Endothelial cell of umbilical vein (primary cell): Measurements from ENCODE around the gene HDAC7. TPM values are rescaled to one million over a fixed set of nuclear protein-coding genes. Genes with fewer than 3 reads are reported as not detected.

Experiments
- BruUV-seq: library from RNA; stranded (reverse); fragments of 400-500 nt; replicated peaks from 2 replicates; lab custom pipeline; 2021; lab: Mats Ljungman, UMichigan
- CTCF ChIA-PET: fragments of 300-600, 350-600 bp; sonication (Branson Sonifier 250); formaldehyde crosslinking; loops from one replicate; lab custom pipeline; 2021; ENCODE audit warnings: antibody characterized with exemption, inconsistent platforms; lab: Charles Lee
- POLR2A ChIA-PET: fragments of 300-600, 350-600 bp; sonication (Branson Sonifier 250); formaldehyde crosslinking; loops from one replicate; lab custom pipeline; 2021; ENCODE audit warnings: antibody characterized with exemption, inconsistent platforms; lab: Charles Lee
- DNase-seq: peaks from one replicate; pipeline ENCODE4 v3.0.0-alpha.2; 2011; ENCODE audit warnings: low read depth, low spot score
- FAIRE-seq: peaks from 2 replicates; lab custom pipeline; 2011; peaks lifted over from hg19 to GRCh38; lab: Jason Lieb, UNC
- H2AFZ ChIP-seq: 2 replicates; pipeline ENCODE4 v1.6.0; 2012; ENCODE audit warnings: low read depth, low read length, control low read depth, inconsistent platforms
- H3K27ac ChIP-seq: 2 replicates; pipeline ENCODE4 v1.5.1; 2011; ENCODE audit warnings: low read depth, mild to moderate bottlenecking, control low read depth, low read length, moderate library complexity; ENCODE audit not compliant: insufficient read depth
- H3K27me3 ChIP-seq, 2 experiments: 2 replicates each; pipeline versions ENCODE4 v1.6.0 to v1.6.1; 2011; ENCODE audit warnings: low read length in 2 of 2, mixed read lengths in 1 of 2; ENCODE audit not compliant: control insufficient read depth in 2 of 2, insufficient read depth in 2 of 2
- H3K36me3 ChIP-seq, 2 experiments: 2 replicates in 1 of 2; 3 replicates in 1 of 2; pipeline ENCODE4 v1.5.1; 2011; ENCODE audit warnings: low read length in 2 of 2, mild to moderate bottlenecking in 1 of 2, moderate library complexity in 1 of 2; ENCODE audit not compliant: control insufficient read depth in 2 of 2, insufficient read depth in 2 of 2; ENCODE audit errors: extremely low read depth in 1 of 2
- H3K4me1 ChIP-seq: 3 replicates; pipeline ENCODE4 v1.5.1; 2011; ENCODE audit warnings: mild to moderate bottlenecking, low read length; ENCODE audit not compliant: control insufficient read depth, insufficient read depth; ENCODE audit errors: extremely low read depth
- H3K4me2 ChIP-seq: 2 replicates; pipeline ENCODE4 v1.6.1; 2011; ENCODE audit warnings: low read length, control low read depth, mixed read lengths; ENCODE audit not compliant: insufficient read depth
- H3K4me3 ChIP-seq, 3 experiments: fragments of 200-600 bp in 1 of 3; sonication (generic), shearing (Covaris generic) in 1 of 3; replicated peaks in 1 of 3; 2 replicates each; pipeline ENCODE4 v1.5.1; 2011 to 2016; ENCODE audit warnings: control low read depth in 3 of 3, low read length in 3 of 3, mild to moderate bottlenecking in 2 of 3, inconsistent platforms in 1 of 3, low read depth in 1 of 3, moderate library complexity in 1 of 3; ENCODE audit not compliant: insufficient read depth in 1 of 3
- H3K79me2 ChIP-seq: 2 replicates; pipeline ENCODE4 v1.6.0; 2012; ENCODE audit warnings: low read length, inconsistent platforms; ENCODE audit not compliant: control insufficient read depth, insufficient read depth
- H3K9ac ChIP-seq: replicated peaks from 2 replicates; pipeline ENCODE3; 2011; ENCODE audit warnings: low read length, control low read depth; ENCODE audit not compliant: insufficient read depth; ENCODE audit errors: extremely low read depth
- H3K9me1 ChIP-seq: replicated peaks from 3 replicates; pipeline ENCODE4 v1.6.0; 2011; ENCODE audit warnings: mild to moderate bottlenecking, low read length; ENCODE audit not compliant: control insufficient read depth, insufficient read depth; ENCODE audit errors: extremely low read depth
- H3K9me3 ChIP-seq: replicated peaks from 2 replicates; pipeline ENCODE4 v1.5.1; 2012; ENCODE audit warnings: low read length, inconsistent platforms; ENCODE audit not compliant: control insufficient read depth, insufficient read depth
- H4K20me1 ChIP-seq: replicated peaks from 2 replicates; pipeline ENCODE3; 2011; ENCODE audit warnings: mild to moderate bottlenecking, low read length; ENCODE audit not compliant: control insufficient read depth, insufficient read depth; ENCODE audit errors: extremely low read depth
- CTCF ChIP-seq, 2 donors: IDR thresholded peaks; 1 replicate in 1 of 2; 2 replicates in 1 of 2; pipeline ENCODE4 v1.5.1; 2011; ENCODE audit warnings: low read length in 2 of 2, mild to moderate bottlenecking in 2 of 2, moderate library complexity in 2 of 2, control low read depth in 1 of 2, inconsistent platforms in 1 of 2, low read depth in 1 of 2; ENCODE audit not compliant: insufficient read depth in 1 of 2; ENCODE audit errors: extremely low read depth in 1 of 2
- EZH2 ChIP-seq: IDR thresholded peaks from 2 replicates; pipeline ENCODE4 v1.6.1; 2012; ENCODE audit warnings: borderline replicate concordance, low read depth, mild to moderate bottlenecking, moderate library complexity, low read length, inconsistent platforms; ENCODE audit not compliant: severe bottlenecking
- FOS ChIP-seq: IDR thresholded peaks from 2 replicates; pipeline ENCODE4 v1.6.1; 2011; ENCODE audit warnings: mild to moderate bottlenecking, low read length, moderate library complexity, borderline replicate concordance; ENCODE audit not compliant: insufficient read depth
- GATA2 ChIP-seq: IDR thresholded peaks from 2 replicates; pipeline ENCODE4 v1.7.0; 2011; ENCODE audit warnings: low read depth, mild to moderate bottlenecking, moderate library complexity, mixed read lengths, low read length; ENCODE audit not compliant: insufficient read length, insufficient read depth
- JUN ChIP-seq: IDR thresholded peaks from 2 replicates; pipeline ENCODE4 v1.6.1; 2011; ENCODE audit warnings: borderline replicate concordance, low read depth; ENCODE audit not compliant: insufficient read length, insufficient read depth
- MAX ChIP-seq: IDR thresholded peaks from 2 replicates; pipeline ENCODE4 v1.6.1; 2011; ENCODE audit not compliant: insufficient read depth, insufficient read length
- MYC ChIP-seq: IDR thresholded peaks from one replicate; pipeline ENCODE4 v1.6.1; 2011; ENCODE audit warnings: mild to moderate bottlenecking, low read depth, low read length
- POLR2A ChIP-seq: IDR thresholded peaks from 2 replicates; pipeline ENCODE4 v1.6.1; 2012; ENCODE audit warnings: low read depth, mild to moderate bottlenecking, control low read depth, low read length
- POLR2AphosphoS5 ChIP-seq: IDR thresholded peaks from 2 replicates; pipeline ENCODE4 v1.6.1; 2012; ENCODE audit warnings: low read depth, mild to moderate bottlenecking, control low read depth, low read length, moderate library complexity; ENCODE audit not compliant: insufficient read depth
- dilution Hi-C: fragments of 300-500 bp; cut with MboI; formaldehyde crosslinking; loops from one replicate; pipeline ENCODE4 v1.15.0; 2019; ENCODE audit warnings: low sequenced_read_pairs; ENCODE audit not compliant: extremely low pct_ligation_motif_present
- intact Hi-C: fragments of 100-400 bp; cut with micrococcal nuclease; formaldehyde crosslinking; loops from one replicate; pipeline ENCODE4 v1.10.0; 2022
- polyA plus RNA-seq, 4 experiments: library from polyadenylated mRNA; depleted of rRNA in 3 of 4; stranded (reverse) in 3 of 4; unstranded in 1 of 4; fragments of >200 nt; gene quantifications; 2 replicates each; pipeline versions ENCODE4 v1.2.1 to v1.2.3, GENCODE V29; 2011 to 2012; ENCODE audit warnings: missing spikeins in 1 of 4
- total RNA-seq: library from RNA; stranded (reverse); gene quantifications from 2 replicates; pipeline ENCODE4 v1.2.3, GENCODE V29; 2021

Gene HDAC7
- total and polyA plus RNA-seq, 2 donors (not counting 3 experiments of a cell fraction or from before 2014, with no cell fraction given), result 119 to 249 TPM

GRCh38 chr12:47782372-47782770 is 37.3 kb downstream of the HDAC7 start:
- H3K36me3 ChIP-seq, result peaks cover 24 to 48% of the 10 kb centered on the region in 2 experiments
- CTCF ChIA-PET, result interaction anchor here (0.9 to 10.4 kb wide), 12 partner anchors 12 to 69 kb away, joined by 3 to 244 read pairs (median 6); no protein-coding TSS in a partner anchor

More at GRCh38 chr12:47782372-47782770, 37.3 kb downstream of the HDAC7 start:
- dilution Hi-C loops, result no loop called here
- no peaks in the 10 kb centered on the region for H3K9me3 ChIP-seq
- no peak overlapping the region for H3K9ac ChIP-seq
- no peak for DNase-seq
- BruUV-seq, result no TSS peak
- POLR2A ChIA-PET, result interaction anchor here (0.5 to 1.5 kb wide), 2 partner anchors 15 to 56 kb away, joined by 3 to 8 read pairs; no protein-coding TSS in a partner anchor
- H4K20me1 ChIP-seq, result no peaks in the 10 kb centered on the region
- peaks cover 21% of the 10 kb centered on the region for H3K4me1 ChIP-seq
- H3K27ac ChIP-seq, result no peak overlapping the region
- H3K9me1 ChIP-seq, result no peaks in the 10 kb centered on the region
- H3K4me3 ChIP-seq, result no peak overlapping the region
- H3K4me2 ChIP-seq, result no peak overlapping the region
- intact Hi-C loops, result loop anchor here (5.0 kb wide), 1 partner anchor 35 kb away; the partner anchor contains the start of gene HDAC7
- H3K27me3 ChIP-seq, result no peaks in the 10 kb centered on the region
- TF ChIP-seq POLR2AphosphoS5 (peak; percentile 53), GATA2 (no peak), MYC (no peak), JUN (no peak), EZH2 (no peak), POLR2A (peak; percentile 4), CTCF (IDR thresholded peaks at IDR 0.05; ENCODE audit: extremely low read depth in 1 of 2, insufficient read depth in 1 of 2, low read depth in 1 of 2, low read length in 2 of 2) (peak; percentile 6 to 27), MAX (no peak), FOS (no peak)
- H2AFZ ChIP-seq, result no peak overlapping the region
- peak; percentile 44 for FAIRE-seq
- no peaks in the 10 kb centered on the region for H3K79me2 ChIP-seq
